ENCODE measurements around the gene OBSCN. TPM values are rescaled to one million over a fixed set of nuclear protein-coding genes. Genes with fewer than 3 reads are reported as not detected.
A peak's percentile ranks its signal among the peaks of the same experiment; 100 is the strongest.

The OBSCN gene
- total RNA-seq, 1 donor from 2014 or later = 39.4 TPM

DNA sequence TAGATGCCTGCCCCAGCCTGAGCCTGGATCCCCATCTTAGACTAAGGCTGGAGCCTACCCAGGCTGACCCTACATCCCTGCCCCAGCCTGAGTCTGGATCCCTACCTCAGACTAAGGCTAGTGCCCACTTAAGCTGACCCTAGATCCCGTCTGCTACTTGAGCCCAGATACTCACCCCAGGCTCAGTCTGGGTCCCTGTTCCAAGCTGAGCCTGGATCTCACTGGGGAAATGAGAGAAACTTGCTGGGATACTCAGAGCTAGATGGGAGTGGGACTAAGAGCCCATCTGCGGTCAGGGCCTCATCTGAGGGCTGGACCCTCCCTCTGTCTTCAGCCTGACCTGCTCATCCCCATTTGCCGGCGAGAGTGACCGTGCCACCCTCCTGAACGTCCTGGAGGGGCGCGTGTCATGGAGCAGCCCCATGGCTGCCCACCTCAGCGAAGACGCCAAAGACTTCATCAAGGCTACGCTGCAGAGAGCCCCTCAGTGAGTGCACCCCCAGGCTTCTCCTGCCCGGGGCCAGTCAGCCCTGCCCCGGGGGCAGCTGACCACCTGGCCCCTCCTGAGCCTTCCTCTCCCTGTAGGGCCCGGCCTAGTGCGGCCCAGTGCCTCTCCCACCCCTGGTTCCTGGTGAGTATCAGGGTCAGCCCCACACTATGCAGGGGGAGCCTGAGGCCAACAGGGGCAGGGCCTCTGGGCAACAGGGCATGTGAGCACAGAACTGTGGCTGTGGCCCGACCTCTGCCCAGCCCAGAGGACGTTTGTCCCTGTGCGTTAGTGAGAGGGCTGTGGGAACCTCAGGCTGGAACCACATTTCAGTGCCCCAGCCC lies 162.0 kb downstream of the OBSCN start:
- intact Hi-C loops (cut with DNase I) = no loop called here
- no peaks in the 10 kb centered on the region for H3K27me3 ChIP-seq
- peak; percentile 63 for DNase-seq

DNA sequence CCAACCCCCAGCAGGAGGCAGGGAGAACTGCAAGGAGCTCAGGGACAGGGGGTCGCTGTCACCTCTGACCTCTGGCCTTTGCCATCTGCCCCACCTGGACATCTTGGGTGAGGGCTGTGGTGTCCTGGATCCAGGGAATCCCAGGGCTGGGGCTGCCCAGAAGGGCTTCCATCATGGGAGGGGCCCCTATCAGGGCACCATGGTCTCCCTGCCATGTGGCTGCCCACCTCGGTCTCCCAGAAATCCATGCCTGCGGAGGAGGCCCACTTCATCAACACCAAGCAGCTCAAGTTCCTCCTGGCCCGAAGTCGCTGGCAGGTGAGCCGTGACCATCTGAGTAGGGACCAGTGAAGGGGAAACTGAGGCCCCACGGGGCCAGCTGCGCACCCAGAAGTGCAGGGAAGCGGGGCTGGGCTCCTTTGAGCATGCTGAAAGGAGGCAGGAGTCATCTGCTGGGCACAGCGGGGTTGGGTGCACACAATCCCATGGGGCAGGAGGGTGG lies 162.6 kb downstream of the OBSCN start:
- Histone ChIP-seq H3K27ac (no peak overlapping the region), H3K9me3 (no peaks in the 10 kb centered on the region), H3K4me1 (no peaks in the 10 kb centered on the region), H3K27me3 (no peaks in the 10 kb centered on the region), H3K4me3 (no peak overlapping the region), H3K36me3 (no peaks in the 10 kb centered on the region)
- DNase-seq (no peak), ATAC-seq (no peak)
- TF ChIP-seq, protein P1, sequence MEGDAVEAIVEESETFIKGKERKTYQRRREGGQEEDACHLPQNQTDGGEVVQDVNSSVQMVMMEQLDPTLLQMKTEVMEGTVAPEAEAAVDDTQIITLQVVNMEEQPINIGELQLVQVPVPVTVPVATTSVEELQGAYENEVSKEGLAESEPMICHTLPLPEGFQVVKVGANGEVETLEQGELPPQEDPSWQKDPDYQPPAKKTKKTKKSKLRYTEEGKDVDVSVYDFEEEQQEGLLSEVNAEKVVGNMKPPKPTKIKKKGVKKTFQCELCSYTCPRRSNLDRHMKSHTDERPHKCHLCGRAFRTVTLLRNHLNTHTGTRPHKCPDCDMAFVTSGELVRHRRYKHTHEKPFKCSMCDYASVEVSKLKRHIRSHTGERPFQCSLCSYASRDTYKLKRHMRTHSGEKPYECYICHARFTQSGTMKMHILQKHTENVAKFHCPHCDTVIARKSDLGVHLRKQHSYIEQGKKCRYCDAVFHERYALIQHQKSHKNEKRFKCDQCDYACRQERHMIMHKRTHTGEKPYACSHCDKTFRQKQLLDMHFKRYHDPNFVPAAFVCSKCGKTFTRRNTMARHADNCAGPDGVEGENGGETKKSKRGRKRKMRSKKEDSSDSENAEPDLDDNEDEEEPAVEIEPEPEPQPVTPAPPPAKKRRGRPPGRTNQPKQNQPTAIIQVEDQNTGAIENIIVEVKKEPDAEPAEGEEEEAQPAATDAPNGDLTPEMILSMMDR (IDR thresholded peaks at IDR 0.05) = no peak
- intact Hi-C loops (cut with DNase I) = no loop called here

More for the DNA sequence above, 162.0 kb downstream of the OBSCN start:
- H3K4me1 ChIP-seq = no peaks in the 10 kb centered on the region
- no peaks in the 10 kb centered on the region for H3K9me3 ChIP-seq
- H3K36me3 ChIP-seq = no peaks in the 10 kb centered on the region
- TF ChIP-seq, protein P1 (IDR thresholded peaks at IDR 0.05) = no peak
- no peak for ATAC-seq
- no peak overlapping the region for H3K27ac ChIP-seq
- no peak overlapping the region for H3K4me3 ChIP-seq

GRCh38 chr1:228370941-228371740 lies 163.3 kb downstream of the OBSCN start:
- TF ChIP-seq, protein P1 (IDR thresholded peaks at IDR 0.05) = no peak
- Histone ChIP-seq H3K27me3 (no peaks in the 10 kb centered on the region), H3K27ac (no peak overlapping the region), H3K4me3 (no peak overlapping the region), H3K4me1 (no peaks in the 10 kb centered on the region), H3K9me3 (no peaks in the 10 kb centered on the region), H3K36me3 (no peaks in the 10 kb centered on the region)
- ATAC-seq (no peak), DNase-seq (peak; percentile 64)
- intact Hi-C loops (cut with DNase I) = no loop called here

- ATAC-seq = no peak
- no peak overlapping the region for H3K4me3 ChIP-seq
- H3K27ac ChIP-seq = no peak overlapping the region
- no peaks in the 10 kb centered on the region for H3K9me3 ChIP-seq
- H3K27me3 ChIP-seq = no peaks in the 10 kb centered on the region
- TF ChIP-seq, protein P1 (IDR thresholded peaks at IDR 0.05) = no peak
- no peaks in the 10 kb centered on the region for H3K4me1 ChIP-seq
- peak; percentile 63 for DNase-seq
- intact Hi-C loops (cut with DNase I) = no loop called here
- no peaks in the 10 kb centered on the region for H3K36me3 ChIP-seq
Observed at GRCh38 chr1:228371741-228372182, 163.9 kb downstream of the OBSCN start.

DNA sequence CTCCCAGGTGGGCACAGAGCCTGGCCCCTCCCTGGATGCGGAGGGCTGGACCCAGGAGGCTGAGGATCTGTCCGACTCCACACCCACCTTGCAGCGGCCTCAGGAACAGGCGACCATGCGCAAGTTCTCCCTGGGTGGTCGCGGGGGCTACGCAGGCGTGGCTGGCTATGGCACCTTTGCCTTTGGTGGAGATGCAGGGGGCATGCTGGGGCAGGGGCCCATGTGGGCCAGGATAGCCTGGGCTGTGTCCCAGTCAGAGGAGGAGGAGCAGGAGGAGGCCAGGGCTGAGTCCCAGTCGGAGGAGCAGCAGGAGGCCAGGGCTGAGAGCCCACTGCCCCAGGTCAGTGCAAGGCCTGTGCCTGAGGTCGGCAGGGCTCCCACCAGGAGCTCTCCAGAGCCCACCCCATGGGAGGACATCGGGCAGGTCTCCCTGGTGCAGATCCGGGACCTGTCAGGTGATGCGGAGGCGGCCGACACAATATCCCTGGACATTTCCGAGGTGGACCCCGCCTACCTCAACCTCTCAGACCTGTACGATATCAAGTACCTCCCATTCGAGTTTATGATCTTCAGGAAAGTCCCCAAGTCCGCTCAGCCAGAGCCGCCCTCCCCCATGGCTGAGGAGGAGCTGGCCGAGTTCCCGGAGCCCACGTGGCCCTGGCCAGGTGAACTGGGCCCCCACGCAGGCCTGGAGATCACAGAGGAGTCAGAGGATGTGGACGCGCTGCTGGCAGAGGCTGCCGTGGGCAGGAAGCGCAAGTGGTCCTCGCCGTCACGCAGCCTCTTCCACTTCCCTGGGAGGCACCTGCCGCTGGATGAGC lies 164.5 kb downstream of the OBSCN start:
- DNase-seq (peak; percentile 70), ATAC-seq (peak; percentile 7)
- H3K9me3 ChIP-seq = no peaks in the 10 kb centered on the region
- no peaks in the 10 kb centered on the region for H3K4me1 ChIP-seq
- no peak overlapping the region for H3K27ac ChIP-seq
- no peaks in the 10 kb centered on the region for H3K27me3 ChIP-seq
- intact Hi-C loops (cut with DNase I) = no loop called here
- TF ChIP-seq, protein P1 (IDR thresholded peaks at IDR 0.05) = no peak
- H3K36me3 ChIP-seq = no peaks in the 10 kb centered on the region
- no peak overlapping the region for H3K4me3 ChIP-seq
